Measurements from ENCODE around the gene DPYSL5. TPM values are rescaled to one million over a fixed set of nuclear protein-coding genes. Genes with fewer than 3 reads are reported as not detected.

The DPYSL5 gene
- total RNA-seq, 2 experiments from 2014 or later, result 0.07 to 0.09 TPM

- CTCF ChIA-PET, result interaction anchor here (0.6 to 6.1 kb wide), 3 partner anchors 16 to 640 kb away, joined by 3 to 108 read pairs (median 26); partner anchors contain the start of gene DPYSL5
- no peaks in the 10 kb centered on the region for H3K9me3 Mint-ChIP-seq (ENCODE audit: low read depth)
- no peaks in the 10 kb centered on the region for H3K36me3 Mint-ChIP-seq (ENCODE audit: low read depth)
- POLR2A ChIA-PET, result no interaction called here
- no peak overlapping the region for H3K27ac Mint-ChIP-seq
- no peak for DNase-seq
- no peak overlapping the region for H3K4me3 Mint-ChIP-seq
- H3K27me3 Mint-ChIP-seq, result peaks cover 6% of the 10 kb centered on the region
- no peak for ATAC-seq
- intact Hi-C loops (cut with DNase I, micrococcal nuclease), result no loop called here
- H3K4me1 Mint-ChIP-seq, result peaks cover 2% of the 10 kb centered on the region
Measured at GRCh38 chr2:26938399-26939118, 90.6 kb downstream of the DPYSL5 start.

- Mint-ChIP-seq H3K4me3 (no peak overlapping the region), H3K27me3 (peaks cover 6% of the 10 kb centered on the region), H3K27ac (no peak overlapping the region), H3K36me3 (ENCODE audit: low read depth) (no peaks in the 10 kb centered on the region), H3K4me1 (peaks cover 2% of the 10 kb centered on the region), H3K9me3 (ENCODE audit: low read depth) (no peaks in the 10 kb centered on the region)
- intact Hi-C loops (cut with DNase I, micrococcal nuclease), result loop anchor here in 1 of 2 experiments (5.0 kb wide), 1 partner anchor 333 kb away; no protein-coding TSS in a partner anchor
- POLR2A ChIA-PET, result interaction anchor here (0.6 kb wide), 1 partner anchor 109 kb away, joined by 3 read pairs; no protein-coding TSS in a partner anchor
- ATAC-seq (no peak), DNase-seq (no peak)
- CTCF ChIA-PET, result interaction anchor here (1.5 to 6.1 kb wide), 4 partner anchors 14 to 94 kb away, joined by 7 to 108 read pairs (median 18); partner anchors contain the start of gene DPYSL5
Measured at GRCh38 chr2:26940001-26940400, 92.1 kb downstream of the DPYSL5 start.

DNA sequence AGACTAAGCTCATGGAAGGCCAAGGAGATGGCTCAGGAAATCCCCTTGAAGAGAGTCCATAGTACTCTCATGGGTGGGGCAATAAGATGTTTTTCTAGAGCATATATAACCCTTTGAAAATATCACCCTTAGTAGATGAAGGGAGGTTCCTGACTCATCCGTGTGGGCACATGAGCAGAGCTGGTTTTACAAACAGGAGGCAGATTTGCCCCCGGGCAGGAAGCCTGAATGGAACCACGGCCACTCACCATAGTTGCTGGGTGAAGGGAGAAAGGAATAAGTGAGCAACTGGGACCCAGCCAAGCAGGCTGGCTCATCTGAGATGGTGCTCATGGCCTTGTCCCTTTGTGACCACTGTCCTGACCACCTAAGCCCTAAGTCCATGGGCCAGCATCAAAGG is 93.6 kb downstream of the DPYSL5 start:
- Mint-ChIP-seq H3K4me1 (peaks cover 2% of the 10 kb centered on the region), H3K27ac (no peak overlapping the region), H3K9me3 (ENCODE audit: low read depth) (no peaks in the 10 kb centered on the region), H3K36me3 (ENCODE audit: low read depth) (no peaks in the 10 kb centered on the region), H3K4me3 (no peak overlapping the region), H3K27me3 (peaks cover 4% of the 10 kb centered on the region)
- POLR2A ChIA-PET, result no interaction called here
- intact Hi-C loops (cut with DNase I, micrococcal nuclease), result loop anchor here in 1 of 2 experiments (5.0 kb wide), 1 partner anchor 334 kb away; no protein-coding TSS in a partner anchor
- CTCF ChIA-PET, result interaction anchor here (0.6 to 6.1 kb wide), 12 partner anchors 9 to 436 kb away, joined by 3 to 108 read pairs (median 4); partner anchors contain the start of gene DPYSL5
- DNase-seq (no peak), ATAC-seq (no peak)

DNA sequence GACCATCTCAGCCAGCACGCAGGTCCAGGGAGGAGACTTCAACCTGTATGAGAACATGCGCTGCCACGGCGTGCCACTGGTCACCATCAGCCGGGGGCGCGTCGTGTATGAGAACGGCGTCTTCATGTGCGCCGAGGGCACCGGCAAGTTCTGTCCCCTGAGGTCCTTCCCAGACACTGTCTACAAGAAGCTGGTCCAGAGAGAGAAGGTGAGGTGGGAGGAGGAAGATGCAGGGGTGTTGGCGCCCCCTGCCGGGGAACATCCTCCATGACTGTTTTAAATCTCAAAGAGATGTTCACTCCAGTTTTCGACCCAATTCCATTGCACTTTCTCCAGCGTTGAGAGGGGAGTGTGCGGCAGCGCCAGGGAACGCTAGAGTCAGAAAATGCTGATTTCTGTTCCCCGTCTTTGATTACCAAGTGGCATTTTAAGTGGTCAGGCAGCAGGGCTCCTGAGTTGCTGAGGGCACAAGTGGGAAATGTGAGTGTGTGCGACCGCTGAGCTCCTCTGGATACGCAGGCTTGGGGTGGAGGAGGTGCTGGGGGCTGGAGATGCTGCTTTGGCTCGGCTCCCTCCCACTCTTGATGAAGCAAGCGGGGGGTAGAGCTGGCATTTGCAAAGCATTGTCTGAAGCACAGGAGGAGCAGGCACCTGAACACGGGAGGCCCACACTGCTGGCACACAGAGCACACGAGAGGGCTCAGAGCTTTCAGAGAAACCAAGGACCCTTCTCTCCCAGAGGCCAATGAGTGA is 94.8 kb downstream of the DPYSL5 start:
- H3K9me3 Mint-ChIP-seq (ENCODE audit: low read depth), result no peaks in the 10 kb centered on the region
- CTCF ChIA-PET, result interaction anchor here (0.6 to 6.1 kb wide), 24 partner anchors 10 to 277 kb away, joined by 3 to 108 read pairs (median 4); partner anchors contain the start of gene DPYSL5
- no peak overlapping the region for H3K4me3 Mint-ChIP-seq
- peaks cover 4% of the 10 kb centered on the region for H3K27me3 Mint-ChIP-seq
- no peak overlapping the region for H3K27ac Mint-ChIP-seq
- ATAC-seq (peak; percentile 64), DNase-seq (peak; percentile 84)
- peaks cover 2% of the 10 kb centered on the region for H3K4me1 Mint-ChIP-seq
- intact Hi-C loops (cut with DNase I, micrococcal nuclease), result loop anchor here (1.0 to 5.0 kb wide), 2 partner anchors 96 to 335 kb away; no protein-coding TSS in a partner anchor
- no peaks in the 10 kb centered on the region for H3K36me3 Mint-ChIP-seq (ENCODE audit: low read depth)
- POLR2A ChIA-PET, result no interaction called here

DNA sequence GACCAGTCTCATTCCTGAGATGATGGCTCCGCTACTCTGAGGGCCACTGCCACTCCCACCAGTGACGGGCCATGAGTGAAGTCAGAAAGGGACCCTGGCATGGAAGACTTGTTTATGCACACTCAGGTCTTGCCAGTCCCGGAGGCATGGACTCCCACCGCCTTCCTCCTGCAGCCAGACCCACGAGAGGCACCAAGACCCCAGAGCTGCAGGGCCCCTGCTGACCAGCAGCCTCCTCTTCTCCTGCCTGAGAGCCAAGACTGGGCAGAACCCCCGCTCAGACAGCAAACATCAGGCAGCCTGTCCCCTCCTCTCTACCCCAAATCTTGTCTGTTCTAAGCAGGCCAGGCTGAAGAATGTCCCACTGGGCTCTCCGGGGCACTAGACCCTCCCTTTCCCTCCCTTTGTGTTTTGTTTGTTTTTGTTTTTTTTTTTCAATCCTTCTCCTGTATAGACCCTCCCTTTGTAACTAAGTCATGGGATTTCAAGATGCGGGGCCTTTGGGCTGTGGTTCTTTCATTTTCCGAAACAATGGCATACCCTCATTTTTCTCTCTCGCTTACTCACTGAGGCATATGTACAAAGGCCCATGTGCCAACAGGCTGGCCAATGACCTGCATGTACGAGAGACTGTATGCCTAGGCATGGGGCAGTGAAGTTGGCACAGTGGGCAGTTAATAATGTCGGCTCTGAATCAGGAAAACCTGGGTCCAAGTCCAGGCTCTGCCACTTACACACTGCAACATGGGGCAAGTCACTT is 98.2 kb downstream of the DPYSL5 start:
- Mint-ChIP-seq H3K27ac (no peak overlapping the region), H3K36me3 (ENCODE audit: low read depth) (no peaks in the 10 kb centered on the region), H3K4me1 (peaks cover 2% of the 10 kb centered on the region), H3K4me3 (no peak overlapping the region), H3K9me3 (ENCODE audit: low read depth) (no peaks in the 10 kb centered on the region), H3K27me3 (peaks cover 6% of the 10 kb centered on the region)
- ChIA-PET CTCF (interaction anchor here (0.6 kb wide), 1 partner anchor 10 kb away, joined by 3 read pairs; no protein-coding TSS in a partner anchor), POLR2A (no interaction called here)
- intact Hi-C loops (cut with DNase I, micrococcal nuclease), result no loop called here
- ATAC-seq, result no peak
- no peak for DNase-seq

DNA sequence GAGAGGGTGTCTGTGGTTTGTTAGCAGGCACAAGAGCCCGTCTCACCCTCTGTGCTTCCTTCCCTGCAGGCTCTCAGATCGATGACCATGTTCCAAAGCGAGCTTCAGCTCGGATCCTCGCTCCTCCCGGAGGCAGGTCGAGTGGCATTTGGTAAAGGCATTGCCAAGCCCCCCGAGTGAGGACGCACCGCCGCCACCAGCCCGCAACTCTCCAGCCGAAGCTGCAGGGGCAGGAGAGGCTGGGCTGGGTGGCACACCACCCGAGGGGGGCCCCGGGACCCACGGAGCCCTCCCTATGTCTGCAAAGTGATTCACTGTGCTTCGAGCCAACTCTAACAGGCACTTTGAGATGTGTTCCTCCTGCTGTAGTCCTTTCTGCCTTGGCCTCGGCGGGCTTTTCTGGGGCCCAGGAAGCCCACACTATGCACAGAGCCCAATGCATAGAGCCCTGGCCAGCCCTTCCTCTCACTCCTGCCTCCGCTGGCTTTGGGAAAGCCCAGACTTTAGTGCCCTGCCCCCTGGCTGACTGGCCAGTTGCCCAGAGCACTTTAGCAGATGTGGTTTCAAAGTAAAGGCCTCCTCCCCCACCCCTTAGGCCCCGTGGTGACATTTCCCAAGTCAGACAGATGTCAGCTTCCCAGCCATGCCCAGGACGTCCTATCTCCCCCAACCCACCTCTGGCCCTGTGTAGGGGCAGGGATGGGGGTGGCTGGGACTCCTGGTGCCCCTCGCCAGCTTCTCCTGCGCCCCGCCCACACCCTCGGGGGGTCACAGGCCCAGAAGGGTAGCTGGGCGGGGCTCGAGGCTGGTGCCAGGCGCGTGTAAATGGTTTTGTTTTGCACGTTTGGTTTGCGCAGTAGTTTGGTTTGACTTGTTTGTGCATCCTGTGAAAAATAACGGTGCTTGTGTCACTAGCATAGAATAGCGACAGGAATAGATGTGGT is 99.2 kb downstream of the DPYSL5 start:
- DNase-seq (no peak), ATAC-seq (no peak)
- ChIA-PET POLR2A (no interaction called here), CTCF (interaction anchor here (0.6 to 1.3 kb wide), 2 partner anchors 9 to 101 kb away, joined by 3 read pairs; no protein-coding TSS in a partner anchor)
- peaks cover 6% of the 10 kb centered on the region for H3K27me3 Mint-ChIP-seq
- H3K36me3 Mint-ChIP-seq (ENCODE audit: low read depth), result no peaks in the 10 kb centered on the region
- intact Hi-C loops (cut with DNase I, micrococcal nuclease), result no loop called here
- peaks cover 2% of the 10 kb centered on the region for H3K4me1 Mint-ChIP-seq
- no peaks in the 10 kb centered on the region for H3K9me3 Mint-ChIP-seq (ENCODE audit: low read depth)
- H3K4me3 Mint-ChIP-seq, result no peak overlapping the region
- H3K27ac Mint-ChIP-seq, result no peak overlapping the region

DNA sequence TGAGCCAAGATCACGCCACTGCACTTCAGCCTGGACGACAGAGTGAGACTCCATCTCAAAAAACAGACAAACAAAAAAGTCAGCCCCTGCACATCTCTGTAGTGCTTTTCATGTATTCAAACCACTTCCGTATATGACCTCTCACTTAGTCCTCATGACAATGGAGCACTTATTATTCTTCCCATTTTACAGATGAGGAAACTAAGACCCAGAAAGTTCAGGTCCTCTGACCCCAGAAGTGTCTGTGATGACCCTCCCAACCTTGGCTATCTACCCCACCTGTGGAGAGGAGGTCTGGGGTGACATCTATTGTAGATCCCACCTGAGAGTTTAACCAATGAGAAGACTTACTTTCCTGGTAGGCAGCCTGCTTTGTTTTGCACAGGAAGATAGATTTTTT is 100.9 kb downstream of the DPYSL5 start:
- Mint-ChIP-seq H3K4me3 (no peak overlapping the region), H3K27ac (no peak overlapping the region), H3K27me3 (peaks cover 2% of the 10 kb centered on the region), H3K4me1 (no peaks in the 10 kb centered on the region), H3K9me3 (ENCODE audit: low read depth) (no peaks in the 10 kb centered on the region), H3K36me3 (ENCODE audit: low read depth) (no peaks in the 10 kb centered on the region)
- ATAC-seq (no peak), DNase-seq (no peak)
- CTCF ChIA-PET, result no interaction called here
- POLR2A ChIA-PET, result no interaction called here
- intact Hi-C loops (cut with DNase I, micrococcal nuclease), result no loop called here

GRCh38 chr2:26950246-26950645 is 102.3 kb downstream of the DPYSL5 start:
- Mint-ChIP-seq H3K27me3 (peaks cover 11% of the 10 kb centered on the region), H3K27ac (no peak overlapping the region), H3K36me3 (ENCODE audit: low read depth) (no peaks in the 10 kb centered on the region), H3K9me3 (ENCODE audit: low read depth) (no peaks in the 10 kb centered on the region), H3K4me3 (no peak overlapping the region), H3K4me1 (no peaks in the 10 kb centered on the region)
- intact Hi-C loops (cut with DNase I, micrococcal nuclease), result no loop called here
- ChIA-PET CTCF (interaction anchor here (0.7 to 1.8 kb wide), 5 partner anchors 9 to 329 kb away, joined by 3 to 4 read pairs (median 3); no protein-coding TSS in a partner anchor), POLR2A (no interaction called here)
- no peak for DNase-seq
- ATAC-seq, result no peak

DNA sequence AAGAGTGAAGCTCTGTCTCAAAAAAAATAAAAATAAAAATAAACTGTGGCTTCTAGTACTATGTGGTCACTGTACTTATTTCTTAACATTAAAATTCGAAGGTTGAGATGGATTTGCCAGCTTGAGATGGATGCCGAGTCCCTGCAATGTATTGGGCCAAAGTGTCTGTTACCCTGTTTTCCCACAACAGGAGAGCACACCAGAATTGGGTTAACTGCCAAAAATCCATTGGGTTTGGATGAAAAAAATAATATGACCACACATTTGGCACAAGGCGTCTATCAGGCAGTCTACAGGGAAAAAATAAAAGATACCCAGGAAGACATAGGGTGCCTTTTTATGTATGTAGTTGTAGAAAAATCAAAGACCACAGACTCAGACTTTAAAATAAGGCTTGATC is 103.3 kb downstream of the DPYSL5 start:
- ChIA-PET POLR2A (interaction anchor here (0.6 kb wide), 1 partner anchor 282 kb away, joined by 6 read pairs; no protein-coding TSS in a partner anchor), CTCF (interaction anchor here (0.6 to 1.8 kb wide), 4 partner anchors 10 to 105 kb away, joined by 3 to 4 read pairs (median 4); no protein-coding TSS in a partner anchor)
- no peak for ATAC-seq
- Mint-ChIP-seq H3K4me1 (no peaks in the 10 kb centered on the region), H3K4me3 (no peak overlapping the region), H3K36me3 (ENCODE audit: low read depth) (no peaks in the 10 kb centered on the region), H3K27ac (no peak overlapping the region), H3K9me3 (ENCODE audit: low read depth) (no peaks in the 10 kb centered on the region), H3K27me3 (peaks cover 15% of the 10 kb centered on the region)
- intact Hi-C loops (cut with DNase I, micrococcal nuclease), result no loop called here
- no peak for DNase-seq

GRCh38 chr2:26952374-26952773 is 104.4 kb downstream of the DPYSL5 start:
- Mint-ChIP-seq H3K4me3 (no peak overlapping the region), H3K36me3 (ENCODE audit: low read depth) (no peaks in the 10 kb centered on the region), H3K9me3 (ENCODE audit: low read depth) (no peaks in the 10 kb centered on the region), H3K4me1 (no peaks in the 10 kb centered on the region), H3K27me3 (peaks cover 19% of the 10 kb centered on the region), H3K27ac (no peak overlapping the region)
- intact Hi-C loops (cut with DNase I, micrococcal nuclease), result no loop called here
- ATAC-seq (no peak), DNase-seq (no peak)
- ChIA-PET POLR2A (no interaction called here), CTCF (interaction anchor here (0.6 to 3.5 kb wide), 5 partner anchors 10 to 205 kb away, joined by 3 to 26 read pairs (median 3); no protein-coding TSS in a partner anchor)
